Esophagus (tissue), 2 donors: ENCODE data around the gene AHNAK2. TPM values are rescaled to one million over a fixed set of nuclear protein-coding genes. Genes with fewer than 3 reads are reported as not detected.

ENCODE experiments used
- H3K27ac ChIP-seq, 2 donors: one replicate each; pipeline ENCODE4 v1.5.1; 2013; ENCODE audit warnings: low read depth in 2 of 2, mild to moderate bottlenecking in 2 of 2, inconsistent platforms in 1 of 2, low read length in 1 of 2, moderate library complexity in 1 of 2
- H3K27me3 ChIP-seq, 2 donors: one replicate each; pipeline ENCODE4 v1.6.1; 2013; ENCODE audit warnings: low read length in 2 of 2, control low read depth in 1 of 2, mild to moderate bottlenecking in 1 of 2; ENCODE audit not compliant: insufficient read depth in 2 of 2, control insufficient read depth in 1 of 2
- H3K36me3 ChIP-seq, 2 donors: one replicate each; pipeline ENCODE4 v1.6.1; 2013; ENCODE audit warnings: low read length in 1 of 2; ENCODE audit not compliant: control insufficient read depth in 2 of 2, insufficient read depth in 2 of 2
- H3K4me1 ChIP-seq, 2 donors: one replicate each; pipeline ENCODE4 v1.6.1; 2013; ENCODE audit warnings: low read length in 1 of 2; ENCODE audit not compliant: control insufficient read depth in 2 of 2, insufficient read depth in 2 of 2
- H3K4me3 ChIP-seq, 2 donors: one replicate each; pipeline ENCODE4 v1.5.1; 2013; ENCODE audit warnings: low read length in 2 of 2, mild to moderate bottlenecking in 2 of 2, low read depth in 1 of 2, moderate library complexity in 1 of 2
- H3K9me3 ChIP-seq, 2 donors: one replicate each; pipeline ENCODE4 v1.6.1; 2013; ENCODE audit warnings: mild to moderate bottlenecking in 2 of 2, low read depth in 1 of 2, low read length in 1 of 2, moderate library complexity in 1 of 2; ENCODE audit not compliant: control insufficient read depth in 2 of 2, insufficient read depth in 1 of 2
- WGBS, 2 donors: extraction: QIAGEN DNeasy Blood & Tissue Kit; methylation state at CpG; one replicate each; pipeline ENCODE4 v1.1.7; 2013; 5-methylcytosine and 5-hydroxymethylcytosine counted together
- polyA plus RNA-seq, 2 donors: library from polyadenylated mRNA; stranded (reverse); fragments of 200-250 nt; gene quantifications; one replicate each; pipeline ENCODE4 v1.2.3, GENCODE V29; 2013
- donor health status: healthy with polysubstance abuse.
- donor health status: Bipolar disorder and iron deficiency.

Gene AHNAK2
- polyA plus RNA-seq, 2 donors: 67.4 to 104 TPM

GRCh38 chr14:104991896-104992230 is 13.7 kb upstream of the AHNAK2 start:
- H3K27ac ChIP-seq: no peak overlapping the region
- H3K36me3 ChIP-seq: peaks cover 8 to 33% of the 10 kb centered on the region in 2 donors
- no peaks in the 10 kb centered on the region for H3K4me1 ChIP-seq
- WGBS, 2 donors: 98% methylated on average over 33 to 34 of the region's 34 CpGs
- H3K9me3 ChIP-seq: no peaks in the 10 kb centered on the region
- H3K27me3 ChIP-seq: no peaks in the 10 kb centered on the region
- no peak overlapping the region for H3K4me3 ChIP-seq

GRCh38 chr14:104989951-104990303 is 11.8 kb upstream of the AHNAK2 start:
- no peak overlapping the region for H3K27ac ChIP-seq
- H3K27me3 ChIP-seq: no peaks in the 10 kb centered on the region
- peaks cover under 1 to 21% of the 10 kb centered on the region in 2 donors for H3K36me3 ChIP-seq
- peaks cover 9 to 10% of the 10 kb centered on the region in 2 donors for H3K4me1 ChIP-seq
- H3K4me3 ChIP-seq: no peak overlapping the region
- 88 to 90% methylated on average over 7 of the region's 7 CpGs for WGBS, 2 donors
- no peaks in the 10 kb centered on the region for H3K9me3 ChIP-seq

- no peak overlapping the region for H3K4me3 ChIP-seq
- no peaks in the 10 kb centered on the region for H3K27me3 ChIP-seq
- no peaks in the 10 kb centered on the region for H3K9me3 ChIP-seq
- peaks cover 9 to 11% of the 10 kb centered on the region in 2 donors for H3K4me1 ChIP-seq
- H3K27ac ChIP-seq: no peak overlapping the region
- WGBS, 2 donors: 89% methylated on average over 16 of the region's 16 CpGs
- peaks cover 0 to 21% of the 10 kb centered on the region in 2 donors for H3K36me3 ChIP-seq
Observed at GRCh38 chr14:104989236-104989950, 11.2 kb upstream of the AHNAK2 start.

- H3K27me3 ChIP-seq: no peaks in the 10 kb centered on the region
- peaks cover 9 to 15% of the 10 kb centered on the region in 2 donors for H3K4me1 ChIP-seq
- 48 to 58% methylated on average over 19 of the region's 19 CpGs for WGBS, 2 donors
- H3K36me3 ChIP-seq: peaks cover 0 to 7% of the 10 kb centered on the region in 2 donors
- H3K4me3 ChIP-seq: peak overlapping the region; percentile 76 to 81
- H3K9me3 ChIP-seq: no peaks in the 10 kb centered on the region
- H3K27ac ChIP-seq: no peak overlapping the region
Observed at GRCh38 chr14:104986487-104987164, 8.5 kb upstream of the AHNAK2 start.

- Histone ChIP-seq H3K36me3 (peaks cover 0 to 6% of the 10 kb centered on the region in 2 donors), H3K27me3 (no peaks in the 10 kb centered on the region), H3K27ac (peak within 1 kb of the TSS; percentile 72 to 73), H3K9me3 (no peaks in the 10 kb centered on the region), H3K4me3 (peak within 1 kb of the TSS; percentile 76 to 81), H3K4me1 (peaks cover 9 to 15% of the 10 kb centered on the region in 2 donors)
- 2% methylated on average over 52 to 77 of the region's 77 CpGs for WGBS, 2 donors
Observed at GRCh38 chr14:104985675-104986486, 7.7 kb upstream of the AHNAK2 start, which contains the start of gene CLBA1. TSS of gene CLBA1 (plus strand) at chr14:104985788. CDS start at chr14:104986432, 644 bp downstream.

- no peaks in the 10 kb centered on the region for H3K27me3 ChIP-seq
- no peaks in the 10 kb centered on the region for H3K36me3 ChIP-seq
- 90 to 92% methylated on average over 15 of the region's 15 CpGs for WGBS, 2 donors
- H3K9me3 ChIP-seq: no peaks in the 10 kb centered on the region
- H3K4me3 ChIP-seq: no peak overlapping the region
- no peak overlapping the region for H3K27ac ChIP-seq
- H3K4me1 ChIP-seq: peaks cover 9 to 15% of the 10 kb centered on the region in 2 donors
Observed at GRCh38 chr14:104984056-104984894, 6.1 kb upstream of the AHNAK2 start.

GRCh38 chr14:104983231-104983721 is 5.1 kb upstream of the AHNAK2 start:
- no peaks in the 10 kb centered on the region for H3K9me3 ChIP-seq
- 79 to 83% methylated on average over 12 of the region's 12 CpGs for WGBS, 2 donors
- H3K4me1 ChIP-seq: peaks cover 9 to 15% of the 10 kb centered on the region in 2 donors
- no peaks in the 10 kb centered on the region for H3K36me3 ChIP-seq
- H3K27me3 ChIP-seq: no peaks in the 10 kb centered on the region
- H3K27ac ChIP-seq: no peak overlapping the region
- H3K4me3 ChIP-seq: no peak overlapping the region

- H3K4me1 ChIP-seq: peaks cover 9 to 18% of the 10 kb centered on the region in 2 donors
- no peaks in the 10 kb centered on the region for H3K27me3 ChIP-seq
Observed at GRCh38 chr14:104982548-104983230, 4.5 kb upstream of the AHNAK2 start.

More at GRCh38 chr14:104982548-104983230, 4.5 kb upstream of the AHNAK2 start:
- 60 to 77% methylated on average over 9 to 10 of the region's 10 CpGs for WGBS, 2 donors
- Histone ChIP-seq H3K9me3 (no peaks in the 10 kb centered on the region), H3K27ac (no peak overlapping the region), H3K36me3 (no peaks in the 10 kb centered on the region), H3K4me3 (no peak overlapping the region)
